Ascending aorta (tissue), 2 donors: ENCODE results near the gene CACNA2D2. TPM values are rescaled to one million over a fixed set of nuclear protein-coding genes. Genes with fewer than 3 reads are reported as not detected.

ENCODE experiments used
- DNase-seq, 2 donors: peaks; one replicate each; pipeline ENCODE4 v3.0.0-alpha.2; 2019; ENCODE audit warnings: low spot score in 2 of 2
- H3K27ac ChIP-seq, 2 donors: fragments of 200-600 bp; sonication (generic); one replicate each; pipeline ENCODE4 v1.5.1; 2016 to 2017; ENCODE audit warnings: mild to moderate bottlenecking in 1 of 2
- H3K27me3 ChIP-seq: fragments of 200-600 bp; sonication (generic); one replicate; pipeline ENCODE4 v1.5.1; 2017
- H3K36me3 ChIP-seq, 2 donors: fragments of 200-600 bp; sonication (generic); one replicate each; pipeline ENCODE4 v1.5.1; 2016
- H3K4me1 ChIP-seq, 2 donors: fragments of 200-600 bp; sonication (generic); one replicate each; pipeline ENCODE4 v1.5.1; 2016 to 2017; ENCODE audit warnings: mild to moderate bottlenecking in 1 of 2
- H3K4me3 ChIP-seq, 2 donors: fragments of 200-600 bp; sonication (generic); one replicate each; pipeline ENCODE4 v1.5.1; 2016 to 2017; ENCODE audit warnings: mild to moderate bottlenecking in 1 of 2
- H3K9me3 ChIP-seq, 2 donors: fragments of 200-600 bp; sonication (generic); one replicate each; pipeline ENCODE4 v1.5.1; 2016
- CTCF ChIP-seq, 3 experiments: fragments of 200-600 bp in 2 of 3; fragments of 450-650 bp in 1 of 3; sonication (generic) in 2 of 3; IDR thresholded peaks; one replicate each; pipeline ENCODE4 v1.5.1; 2016 to 2019; ENCODE audit warnings: antibody characterized with exemption in 3 of 3, mild to moderate bottlenecking in 1 of 3, moderate library complexity in 1 of 3
- intact Hi-C: fragments of 100-400 bp; cut with DNase I; formaldehyde crosslinking; loops from one replicate; pipeline ENCODE4 v1.15.1; 2023
- total RNA-seq: library from RNA; depleted of rRNA; stranded (reverse); fragments of >200 nt; gene quantifications from one replicate; pipeline ENCODE4 v1.1.0, GENCODE V29; 2016

The CACNA2D2 gene
- total RNA-seq, 1 donor from 2014 or later: 0.85 TPM

GRCh38 chr3:50531201-50531600 is 27.8 kb upstream of the CACNA2D2 start:
- no peak for TF ChIP-seq CTCF (IDR thresholded peaks at IDR 0.05)

GRCh38 chr3:50530001-50530970 is 26.9 kb upstream of the CACNA2D2 start:
- Histone ChIP-seq H3K27me3 (no peaks in the 10 kb centered on the region), H3K9me3 (no peaks in the 10 kb centered on the region), H3K4me3 (peak overlapping the region in 1 of 2 donors; percentile 36), H3K27ac (no peak overlapping the region), H3K36me3 (no peaks in the 10 kb centered on the region), H3K4me1 (no peaks in the 10 kb centered on the region)
- no peak for DNase-seq
- intact Hi-C loops: no loop called here
- no peak for TF ChIP-seq CTCF (IDR thresholded peaks at IDR 0.05)

More at GRCh38 chr3:50531201-50531600, 27.8 kb upstream of the CACNA2D2 start:
- H3K4me3 ChIP-seq: no peak overlapping the region
- H3K36me3 ChIP-seq: no peaks in the 10 kb centered on the region
- no peaks in the 10 kb centered on the region for H3K27me3 ChIP-seq
- no peaks in the 10 kb centered on the region for H3K9me3 ChIP-seq
- H3K4me1 ChIP-seq: no peaks in the 10 kb centered on the region
- intact Hi-C loops: no loop called here
- DNase-seq: no peak
- no peak overlapping the region for H3K27ac ChIP-seq

- Histone ChIP-seq H3K27ac (no peak overlapping the region), H3K27me3 (no peaks in the 10 kb centered on the region), H3K4me3 (no peak overlapping the region), H3K4me1 (no peaks in the 10 kb centered on the region), H3K9me3 (no peaks in the 10 kb centered on the region), H3K36me3 (no peaks in the 10 kb centered on the region)
- no peak for TF ChIP-seq CTCF (IDR thresholded peaks at IDR 0.05)
- DNase-seq: no peak
- intact Hi-C loops: no loop called here
Measured at GRCh38 chr3:50525987-50526386, 22.6 kb upstream of the CACNA2D2 start.

- H3K4me1 ChIP-seq: no peaks in the 10 kb centered on the region
- H3K9me3 ChIP-seq: no peaks in the 10 kb centered on the region
- H3K36me3 ChIP-seq: no peaks in the 10 kb centered on the region
- intact Hi-C loops: no loop called here
- H3K27ac ChIP-seq: no peak overlapping the region
- no peak for DNase-seq
- H3K4me3 ChIP-seq: no peak overlapping the region
- no peak for TF ChIP-seq CTCF (IDR thresholded peaks at IDR 0.05)
- H3K27me3 ChIP-seq: no peaks in the 10 kb centered on the region
Measured at GRCh38 chr3:50525191-50525910, 21.9 kb upstream of the CACNA2D2 start.

GRCh38 chr3:50524746-50525145 is 21.3 kb upstream of the CACNA2D2 start:
- no peaks in the 10 kb centered on the region for H3K27me3 ChIP-seq
- H3K36me3 ChIP-seq: no peaks in the 10 kb centered on the region
- intact Hi-C loops: no loop called here
- no peak overlapping the region for H3K27ac ChIP-seq
- H3K4me3 ChIP-seq: no peak overlapping the region
- no peaks in the 10 kb centered on the region for H3K9me3 ChIP-seq
- TF ChIP-seq CTCF (IDR thresholded peaks at IDR 0.05): no peak
- DNase-seq: no peak
- no peaks in the 10 kb centered on the region for H3K4me1 ChIP-seq
